HEK293 (cell line): ENCODE results near the gene EIF4A3.

Experiments
- CTCF ChIA-PET: fragments of 350-600 bp; formaldehyde crosslinking; extraction: SDS; loops from one replicate; lab custom pipeline; 2021; ENCODE audit warnings: antibody characterized with exemption; lab: Yijun Ruan, JAX
- POLR2A ChIA-PET: fragments of 300-600 bp; formaldehyde crosslinking; extraction: SDS; loops from one replicate; lab custom pipeline; 2020; ENCODE audit warnings: antibody characterized with exemption, inconsistent platforms; lab: Yijun Ruan, JAX
- H3K27ac ChIP-seq: fragments of 200-500 bp; sonication (Bioruptor generic); 2 replicates; pipeline ENCODE4 v1.5.1; 2014; ENCODE audit warnings: low read depth, low read length, control low read depth, inconsistent platforms; ENCODE audit errors: extremely low read depth
- H3K36me3 ChIP-seq, 2 experiments: fragments of 200-500 bp in 1 of 2; sonication (Bioruptor generic) in 1 of 2; 1 replicate in 1 of 2; 2 replicates in 1 of 2; pipeline ENCODE4 v1.5.1; 2014 to 2017; ENCODE audit warnings: inconsistent platforms in 2 of 2, low read length in 2 of 2; ENCODE audit not compliant: control insufficient read depth in 2 of 2, insufficient read depth in 1 of 2
- H3K4me1 ChIP-seq: fragments of 200-500 bp; sonication (Bioruptor generic); 2 replicates; pipeline ENCODE4 v1.5.1; 2014; ENCODE audit warnings: mild to moderate bottlenecking, low read length, inconsistent platforms; ENCODE audit not compliant: control insufficient read depth, insufficient read depth
- H3K4me3 ChIP-seq: 2 replicates; pipeline ENCODE4 v1.5.1; 2011; ENCODE audit warnings: low read depth, mild to moderate bottlenecking, control low read depth, low read length, moderate library complexity
- H3K9me3 ChIP-seq: fragments of 200-500 bp; sonication (Bioruptor generic); 2 replicates; pipeline ENCODE4 v1.5.1; 2014; ENCODE audit warnings: low read depth, low read length, inconsistent platforms; ENCODE audit not compliant: control insufficient read depth, insufficient read depth
- INSM2 ChIP-seq: fragments of 450-650 bp; formaldehyde crosslinking; IDR thresholded peaks from 2 replicates; pipeline ENCODE4 v1.5.1; 2016; ENCODE audit warnings: missing biosample characterization, missing genetic modification characterization
- OSR2 ChIP-seq: fragments of 450-650 bp; formaldehyde crosslinking; IDR thresholded peaks from 2 replicates; pipeline ENCODE4 v1.5.1; 2016; ENCODE audit warnings: missing biosample characterization, missing genetic modification characterization
- OVOL3 ChIP-seq: fragments of 450-650 bp; formaldehyde crosslinking; IDR thresholded peaks from 2 replicates; pipeline ENCODE4 v1.5.1; 2016; ENCODE audit warnings: missing biosample characterization, missing genetic modification characterization
- SCRT2 ChIP-seq: fragments of 450-650 bp; formaldehyde crosslinking; IDR thresholded peaks from 2 replicates; pipeline ENCODE4 v1.5.1; 2016; ENCODE audit warnings: missing biosample characterization, missing genetic modification characterization
- ZBTB20 ChIP-seq: fragments of 450-650 bp; formaldehyde crosslinking; IDR thresholded peaks from 2 replicates; pipeline ENCODE4 v1.5.1; 2016; ENCODE audit warnings: missing biosample characterization, missing genetic modification characterization
- ZEB2 ChIP-seq: fragments of 450-650 bp; formaldehyde crosslinking; IDR thresholded peaks from 2 replicates; pipeline ENCODE4 v1.5.1; 2016; ENCODE audit warnings: missing biosample characterization, missing genetic modification characterization
- ZNF146 ChIP-seq: fragments of 450-650 bp; formaldehyde crosslinking; IDR thresholded peaks from 2 replicates; pipeline ENCODE4 v1.5.1; 2016; ENCODE audit warnings: missing biosample characterization, missing genetic modification characterization
- ZNF16 ChIP-seq: fragments of 450-650 bp; formaldehyde crosslinking; IDR thresholded peaks from 2 replicates; pipeline ENCODE4 v1.5.1; 2016; ENCODE audit warnings: low read depth, missing biosample characterization, missing genetic modification characterization
- ZNF223 ChIP-seq: fragments of 450-650 bp; formaldehyde crosslinking; IDR thresholded peaks from 2 replicates; pipeline ENCODE4 v1.5.1; 2016; ENCODE audit warnings: missing biosample characterization, missing genetic modification characterization
- ZNF37A ChIP-seq: fragments of 450-650 bp; IDR thresholded peaks from 2 replicates; pipeline ENCODE4 v1.5.1; 2018; ENCODE audit warnings: missing biosample characterization, missing genetic modification characterization
- ZNF404 ChIP-seq: fragments of 450-650 bp; formaldehyde crosslinking; IDR thresholded peaks from 2 replicates; pipeline ENCODE4 v1.5.1; 2017; ENCODE audit warnings: missing biosample characterization, missing genetic modification characterization
- ZNF707 ChIP-seq: fragments of 450-650 bp; formaldehyde crosslinking; IDR thresholded peaks from 2 replicates; pipeline ENCODE4 v1.5.1; 2016; ENCODE audit warnings: missing biosample characterization, missing genetic modification characterization
- ZNF747 ChIP-seq: fragments of 450-650 bp; formaldehyde crosslinking; IDR thresholded peaks from 2 replicates; pipeline ENCODE4 v1.5.1; 2016; ENCODE audit warnings: missing biosample characterization, missing genetic modification characterization
- TF ChIP-seq, protein P1 (sequence below): fragments of 450-650 bp; formaldehyde crosslinking; IDR thresholded peaks from 2 replicates; pipeline ENCODE4 v1.5.1; 2017; ENCODE audit warnings: missing biosample characterization, mild to moderate bottlenecking, missing genetic modification characterization, moderate library complexity
- TF ChIP-seq, protein P2 (sequence below): fragments of 450-650 bp; formaldehyde crosslinking; IDR thresholded peaks from 2 replicates; pipeline ENCODE4 v1.5.1; 2016; ENCODE audit warnings: missing biosample characterization, missing genetic modification characterization

EIF4A3 gene

GRCh38 chr17:80111702-80112470 lies 35.0 kb downstream of the EIF4A3 start:
- TF ChIP-seq ZBTB20 (tag by site-specific recombination): peak; percentile 49; the same call in 1 of the 2 replicates
- TF ChIP-seq, protein P1, sequence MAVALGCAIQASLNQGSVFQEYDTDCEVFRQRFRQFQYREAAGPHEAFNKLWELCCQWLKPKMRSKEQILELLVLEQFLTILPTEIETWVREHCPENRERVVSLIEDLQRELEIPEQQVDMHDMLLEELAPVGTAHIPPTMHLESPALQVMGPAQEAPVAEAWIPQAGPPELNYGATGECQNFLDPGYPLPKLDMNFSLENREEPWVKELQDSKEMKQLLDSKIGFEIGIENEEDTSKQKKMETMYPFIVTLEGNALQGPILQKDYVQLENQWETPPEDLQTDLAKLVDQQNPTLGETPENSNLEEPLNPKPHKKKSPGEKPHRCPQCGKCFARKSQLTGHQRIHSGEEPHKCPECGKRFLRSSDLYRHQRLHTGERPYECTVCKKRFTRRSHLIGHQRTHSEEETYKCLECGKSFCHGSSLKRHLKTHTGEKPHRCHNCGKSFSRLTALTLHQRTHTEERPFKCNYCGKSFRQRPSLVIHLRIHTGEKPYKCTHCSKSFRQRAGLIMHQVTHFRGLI (tag by site-specific recombination): no peak
- Histone ChIP-seq H3K4me1 (no peaks in the 10 kb centered on the region), H3K36me3 (peaks cover 0 to 23% of the 10 kb centered on the region in 2 experiments; a peak in 1 of 3 replicates), H3K9me3 (no peaks in the 10 kb centered on the region), H3K27ac (no peak overlapping the region), H3K4me3 (no peak overlapping the region)
- POLR2A ChIA-PET: interaction anchor here (1.3 kb wide), 1 partner anchor 10 kb away, joined by 7 read pairs; the partner anchor contains the start of gene GAA
- CTCF ChIA-PET: interaction anchor here (1.0 to 2.7 kb wide), 2 partner anchors 10 to 11 kb away, joined by 5 to 12 read pairs; partner anchors contain the start of gene GAA

GRCh38 chr17:80110927-80111701 lies 35.8 kb downstream of the EIF4A3 start:
- TF ChIP-seq ZNF37A (no peak), ZNF747 (no peak), ZEB2 (tag by site-specific recombination) (no peak), ZNF223 (tag by site-specific recombination) (no peak), ZNF146 (tag by site-specific recombination) (no peak), OSR2 (tag by site-specific recombination) (no peak)
- TF ChIP-seq, all 188 proteins: peak for 0
- Histone ChIP-seq H3K27ac (no peak overlapping the region), H3K36me3 (peaks cover 0 to 26% of the 10 kb centered on the region in 2 experiments; a peak in 2 of 3 replicates), H3K4me1 (no peaks in the 10 kb centered on the region), H3K9me3 (no peaks in the 10 kb centered on the region), H3K4me3 (no peak overlapping the region)
- ChIA-PET POLR2A (no interaction called here), CTCF (interaction anchor here (1.1 to 2.7 kb wide), 2 partner anchors 7 to 10 kb away, joined by 6 to 12 read pairs; partner anchors contain the start of gene GAA)

DNA sequence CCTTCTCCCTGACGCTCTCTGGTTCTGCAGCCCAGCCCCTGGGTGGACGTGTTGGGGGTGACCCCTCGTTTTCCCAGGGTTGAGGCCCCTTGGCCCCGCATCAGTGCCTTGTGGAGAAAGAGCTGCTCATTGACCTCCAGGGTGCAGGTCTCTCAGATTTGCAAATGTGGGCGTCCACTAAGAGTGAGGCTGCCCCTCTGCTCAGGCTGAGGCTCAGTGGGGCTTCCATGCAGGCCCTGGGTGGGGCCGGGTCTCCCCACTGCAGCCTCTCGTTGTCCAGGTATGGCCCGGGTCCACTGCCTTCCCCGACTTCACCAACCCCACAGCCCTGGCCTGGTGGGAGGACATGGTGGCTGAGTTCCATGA lies 36.5 kb downstream of the EIF4A3 start:
- no peak overlapping the region for H3K27ac ChIP-seq
- TF ChIP-seq ZNF404 (no peak), INSM2 (tag by site-specific recombination) (no peak), SCRT2 (tag by site-specific recombination) (no peak), OVOL3 (tag by site-specific recombination) (no peak), ZNF707 (no peak), ZNF16 (tag by site-specific recombination) (no peak)
- TF ChIP-seq, protein P2, sequence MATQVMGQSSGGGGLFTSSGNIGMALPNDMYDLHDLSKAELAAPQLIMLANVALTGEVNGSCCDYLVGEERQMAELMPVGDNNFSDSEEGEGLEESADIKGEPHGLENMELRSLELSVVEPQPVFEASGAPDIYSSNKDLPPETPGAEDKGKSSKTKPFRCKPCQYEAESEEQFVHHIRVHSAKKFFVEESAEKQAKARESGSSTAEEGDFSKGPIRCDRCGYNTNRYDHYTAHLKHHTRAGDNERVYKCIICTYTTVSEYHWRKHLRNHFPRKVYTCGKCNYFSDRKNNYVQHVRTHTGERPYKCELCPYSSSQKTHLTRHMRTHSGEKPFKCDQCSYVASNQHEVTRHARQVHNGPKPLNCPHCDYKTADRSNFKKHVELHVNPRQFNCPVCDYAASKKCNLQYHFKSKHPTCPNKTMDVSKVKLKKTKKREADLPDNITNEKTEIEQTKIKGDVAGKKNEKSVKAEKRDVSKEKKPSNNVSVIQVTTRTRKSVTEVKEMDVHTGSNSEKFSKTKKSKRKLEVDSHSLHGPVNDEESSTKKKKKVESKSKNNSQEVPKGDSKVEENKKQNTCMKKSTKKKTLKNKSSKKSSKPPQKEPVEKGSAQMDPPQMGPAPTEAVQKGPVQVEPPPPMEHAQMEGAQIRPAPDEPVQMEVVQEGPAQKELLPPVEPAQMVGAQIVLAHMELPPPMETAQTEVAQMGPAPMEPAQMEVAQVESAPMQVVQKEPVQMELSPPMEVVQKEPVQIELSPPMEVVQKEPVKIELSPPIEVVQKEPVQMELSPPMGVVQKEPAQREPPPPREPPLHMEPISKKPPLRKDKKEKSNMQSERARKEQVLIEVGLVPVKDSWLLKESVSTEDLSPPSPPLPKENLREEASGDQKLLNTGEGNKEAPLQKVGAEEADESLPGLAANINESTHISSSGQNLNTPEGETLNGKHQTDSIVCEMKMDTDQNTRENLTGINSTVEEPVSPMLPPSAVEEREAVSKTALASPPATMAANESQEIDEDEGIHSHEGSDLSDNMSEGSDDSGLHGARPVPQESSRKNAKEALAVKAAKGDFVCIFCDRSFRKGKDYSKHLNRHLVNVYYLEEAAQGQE: no peak
- H3K9me3 ChIP-seq: no peaks in the 10 kb centered on the region
- H3K4me3 ChIP-seq: no peak overlapping the region
- H3K4me1 ChIP-seq: no peaks in the 10 kb centered on the region
- ChIA-PET CTCF (interaction anchor here (1.1 to 2.7 kb wide), 2 partner anchors 8 to 9 kb away, joined by 6 to 12 read pairs; partner anchors contain the start of gene GAA), POLR2A (interaction anchor here (1.7 kb wide), 1 partner anchor 9 kb away, joined by 5 read pairs; the partner anchor contains the start of gene GAA)
- H3K36me3 ChIP-seq: peaks cover 0 to 26% of the 10 kb centered on the region in 2 experiments; a peak in 2 of 3 replicates
